Midbrain (tissue), 1 donor: ENCODE measurements around the gene LTBP1.

ENCODE experiments used
- DNase-seq: peaks from one replicate; lab custom pipeline; 2025; lab: John Stamatoyannopoulos, UW

Gene LTBP1

GRCh38 chr2:33077311-33077710, 130.6 kb downstream of the LTBP1 start:
- DNase-seq: no peak

- no peak for DNase-seq
Measured at GRCh38 chr2:33077844-33078243, 131.1 kb downstream of the LTBP1 start.

- no peak for DNase-seq
Measured at GRCh38 chr2:33081691-33082090, 134.9 kb downstream of the LTBP1 start.

GRCh38 chr2:33083699-33084387, 137.1 kb downstream of the LTBP1 start:
- no peak for DNase-seq

GRCh38 chr2:33084433-33084832, 137.7 kb downstream of the LTBP1 start:
- no peak for DNase-seq

GRCh38 chr2:33085646-33086045, 138.9 kb downstream of the LTBP1 start:
- no peak for DNase-seq

- no peak for DNase-seq
Measured at GRCh38 chr2:33086400-33087015, 139.8 kb downstream of the LTBP1 start.

- no peak for DNase-seq
Measured at GRCh38 chr2:33090553-33091134, 143.9 kb downstream of the LTBP1 start.

- no peak for DNase-seq
Measured at GRCh38 chr2:33091541-33092123, 144.9 kb downstream of the LTBP1 start.

GRCh38 chr2:33093283-33093993, 146.7 kb downstream of the LTBP1 start:
- no peak for DNase-seq

GRCh38 chr2:33094303-33094702, 147.6 kb downstream of the LTBP1 start:
- no peak for DNase-seq

GRCh38 chr2:33099989-33100388, 153.2 kb downstream of the LTBP1 start:
- no peak for DNase-seq

GRCh38 chr2:33100921-33101320, 154.2 kb downstream of the LTBP1 start:
- no peak for DNase-seq

GRCh38 chr2:33104052-33104623, 157.4 kb downstream of the LTBP1 start:
- no peak for DNase-seq

GRCh38 chr2:33104726-33105125, 158.0 kb downstream of the LTBP1 start:
- no peak for DNase-seq

GRCh38 chr2:33106115-33106514, 159.4 kb downstream of the LTBP1 start:
- no peak for DNase-seq

GRCh38 chr2:33107690-33108482, 161.1 kb downstream of the LTBP1 start:
- no peak for DNase-seq

GRCh38 chr2:33108483-33109443, 162.0 kb downstream of the LTBP1 start:
- no peak for DNase-seq

- DNase-seq: no peak
Measured at GRCh38 chr2:33110461-33110860, 163.7 kb downstream of the LTBP1 start.

GRCh38 chr2:33111002-33111446, 164.3 kb downstream of the LTBP1 start:
- DNase-seq: no peak
